ENCODE results near the gene FTL. TPM values are rescaled to one million over a fixed set of nuclear protein-coding genes. Genes with fewer than 3 reads are reported as not detected.

Gene FTL
- 2,006 and 2,638 TPM in 2 replicates for total RNA-seq

GRCh38 chr19:48965040-48965805, at the start of gene FTL:
Gene FTL, plus strand, starts transcription at chr19:48965309. Its CDS starts 199 bp downstream, at chr19:48965508.

GRCh38 chr19:48933382-48933932, 31.7 kb upstream of the FTL start, which contains the start of gene DHDH:
Gene DHDH, plus strand, starts transcription at chr19:48933699. Its CDS starts 23 bp downstream, at chr19:48933722.

GRCh38 chr19:48954595-48955307, 10.4 kb upstream of the FTL start, which contains the start of gene BAX:
Gene BAX, plus strand, starts transcription at chr19:48954875. Its CDS starts 54 bp downstream, at chr19:48954929.

GRCh38 chr19:48993175-48994034, 28.3 kb downstream of the FTL start, which contains the start of the genes GYS1 and RUVBL2:
Gene GYS1, minus strand, starts transcription at chr19:48993309. Its CDS starts 197 bp downstream, at chr19:48993112.
Gene RUVBL2, plus strand, starts transcription at chr19:48993887. Its CDS starts 25 bp downstream, at chr19:48993912.

Other genes starting within 250 kb of the FTL start
- 0.50 and 0.53 TPM in 2 replicates for gene MAMSTR, start 245.6 kb upstream of the FTL start, total RNA-seq
- gene RASIP1, start 224.7 kb upstream of the FTL start, total RNA-seq = 1.1 and 2.1 TPM in 2 replicates
- gene IZUMO1, start 218.4 kb upstream of the FTL start, total RNA-seq = not detected in 2 replicates
- 0.25 and 0.26 TPM in 2 replicates for gene FUT1, start 212.7 kb upstream of the FTL start, total RNA-seq
- not detected in 2 replicates for gene FGF21, start 209.8 kb upstream of the FTL start, total RNA-seq
- 25.0 and 27.4 TPM in 2 replicates for gene BCAT2, start 154.3 kb upstream of the FTL start, total RNA-seq
- gene HSD17B14, start 128.8 kb upstream of the FTL start, total RNA-seq = 1.2 and 4.5 TPM in 2 replicates
- gene PLEKHA4, start 96.7 kb upstream of the FTL start, total RNA-seq = 17.2 and 18.3 TPM in 2 replicates
- gene PPP1R15A, start 92.9 kb upstream of the FTL start, total RNA-seq = 57.1 and 97.7 TPM in 2 replicates
- under 0.01 TPM in 1 of 2 replicates, not detected in the other for gene TULP2, start 66.6 kb upstream of the FTL start, total RNA-seq
- gene NUCB1, start 65.0 kb upstream of the FTL start, total RNA-seq = 169 and 221 TPM in 2 replicates
- gene DHDH, start 31.6 kb upstream of the FTL start, total RNA-seq = 0.12 TPM in 1 of 2 replicates, not detected in the other
- gene BAX, start 10.4 kb upstream of the FTL start, total RNA-seq = 48.5 and 68.4 TPM in 2 replicates
- gene GYS1, start 28.0 kb downstream of the FTL start, total RNA-seq = 32.5 and 37.1 TPM in 2 replicates
- gene RUVBL2, start 28.6 kb downstream of the FTL start, total RNA-seq = 190 and 270 TPM in 2 replicates
- gene LHB, start 51.8 kb downstream of the FTL start, total RNA-seq = not detected in 2 replicates
- gene CGB3, start 59.0 kb downstream of the FTL start, total RNA-seq = not detected in 2 replicates
- not detected in 2 replicates for gene CGB2, start 66.6 kb downstream of the FTL start, total RNA-seq
- gene CGB1, start 71.6 kb downstream of the FTL start, total RNA-seq = not detected in 2 replicates
- gene CGB5, start 78.5 kb downstream of the FTL start, total RNA-seq = not detected in 2 replicates
- gene CGB8, start 83.8 kb downstream of the FTL start, total RNA-seq = not detected in 2 replicates
- gene CGB7, start 92.4 kb downstream of the FTL start, total RNA-seq = not detected in 2 replicates
- not detected in 2 replicates for gene NTF4, start 99.5 kb downstream of the FTL start, total RNA-seq
- not detected in 2 replicates for gene KCNA7, start 107.4 kb downstream of the FTL start, total RNA-seq
- 143 and 151 TPM in 2 replicates for gene SNRNP70, start 120.1 kb downstream of the FTL start, total RNA-seq
- 13.0 and 15.6 TPM in 2 replicates for gene LIN7B, start 149.1 kb downstream of the FTL start, total RNA-seq
- gene C19orf73, start 153.8 kb downstream of the FTL start, total RNA-seq = 1.1 and 1.2 TPM in 2 replicates
- gene PPFIA3, start 154.2 kb downstream of the FTL start, total RNA-seq = 1.8 and 2.1 TPM in 2 replicates
- gene HRC, start 190.1 kb downstream of the FTL start, total RNA-seq = 0.26 and 1.2 TPM in 2 replicates
- 20.5 and 33.0 TPM in 2 replicates for gene TRPM4, start 192.5 kb downstream of the FTL start, total RNA-seq